ENCODE results near the gene BCL2A1.

DNA sequence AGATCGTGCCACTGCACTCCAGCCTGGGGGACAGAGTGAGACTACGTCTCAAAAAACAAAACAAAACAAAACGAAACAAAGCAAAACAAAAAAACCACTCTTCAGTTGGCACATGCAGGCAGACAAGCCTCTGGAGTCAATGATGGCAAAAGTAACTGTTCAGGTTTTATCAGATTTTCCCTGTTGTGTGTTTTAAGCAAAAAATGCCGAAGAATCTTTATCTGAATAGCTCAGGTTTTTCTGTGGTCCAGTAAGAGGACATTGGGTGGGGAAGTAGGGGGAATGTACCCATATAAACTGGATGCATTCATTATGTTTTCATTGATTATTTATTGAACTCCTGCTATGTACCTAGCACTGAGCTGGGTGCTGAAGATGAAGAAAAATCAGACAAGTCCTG is 20.8 kb upstream of the BCL2A1 start:
- no peak for TF ChIP-seq POLR2A (IDR thresholded peaks at IDR 0.05)
- TF ChIP-seq, protein P1, sequence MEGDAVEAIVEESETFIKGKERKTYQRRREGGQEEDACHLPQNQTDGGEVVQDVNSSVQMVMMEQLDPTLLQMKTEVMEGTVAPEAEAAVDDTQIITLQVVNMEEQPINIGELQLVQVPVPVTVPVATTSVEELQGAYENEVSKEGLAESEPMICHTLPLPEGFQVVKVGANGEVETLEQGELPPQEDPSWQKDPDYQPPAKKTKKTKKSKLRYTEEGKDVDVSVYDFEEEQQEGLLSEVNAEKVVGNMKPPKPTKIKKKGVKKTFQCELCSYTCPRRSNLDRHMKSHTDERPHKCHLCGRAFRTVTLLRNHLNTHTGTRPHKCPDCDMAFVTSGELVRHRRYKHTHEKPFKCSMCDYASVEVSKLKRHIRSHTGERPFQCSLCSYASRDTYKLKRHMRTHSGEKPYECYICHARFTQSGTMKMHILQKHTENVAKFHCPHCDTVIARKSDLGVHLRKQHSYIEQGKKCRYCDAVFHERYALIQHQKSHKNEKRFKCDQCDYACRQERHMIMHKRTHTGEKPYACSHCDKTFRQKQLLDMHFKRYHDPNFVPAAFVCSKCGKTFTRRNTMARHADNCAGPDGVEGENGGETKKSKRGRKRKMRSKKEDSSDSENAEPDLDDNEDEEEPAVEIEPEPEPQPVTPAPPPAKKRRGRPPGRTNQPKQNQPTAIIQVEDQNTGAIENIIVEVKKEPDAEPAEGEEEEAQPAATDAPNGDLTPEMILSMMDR (IDR thresholded peaks at IDR 0.05) = no peak
- TF ChIP-seq POLR2AphosphoS5 (IDR thresholded peaks at IDR 0.05) = no peak
- no peak for TF ChIP-seq EP300 (IDR thresholded peaks at IDR 0.05; ENCODE audit: low read depth)
